Lung (tissue), 12 donors: ENCODE data around the gene AUTS2. TPM values are rescaled to one million over a fixed set of nuclear protein-coding genes. Genes with fewer than 3 reads are reported as not detected.

Experiments used
- ATAC-seq: fragments of 200-7000 bp; cut with Tn5 transposase; one replicate; pipeline ENCODE4 v1.9.1; 2020; ENCODE audit warnings: moderate number of reproducible peaks; ENCODE audit not compliant: insufficient read depth, low FRiP score
- DNase-seq, 3 donors: peaks; one replicate each; pipeline ENCODE4 v3.0.0-alpha.2; 2013 to 2017
- H3K27ac ChIP-seq, 2 donors: one replicate each; pipeline ENCODE4 v1.5.1; 2013; ENCODE audit warnings: mild to moderate bottlenecking in 2 of 2, moderate library complexity in 2 of 2, control low read depth in 1 of 2, inconsistent platforms in 1 of 2, low read depth in 1 of 2, low read length in 1 of 2
- H3K27me3 ChIP-seq, 3 donors: one replicate each; pipeline ENCODE4 v1.5.1; 2013; ENCODE audit warnings: low read length in 2 of 3; ENCODE audit not compliant: control insufficient read depth in 3 of 3, insufficient read depth in 3 of 3
- H3K36me3 ChIP-seq, 4 donors: one replicate each; pipeline ENCODE4 v1.5.1; 2013; ENCODE audit warnings: low read length in 4 of 4, mild to moderate bottlenecking in 1 of 4, moderate library complexity in 1 of 4; ENCODE audit not compliant: control insufficient read depth in 4 of 4, insufficient read depth in 4 of 4
- H3K4me1 ChIP-seq, 5 donors: one replicate each; pipeline ENCODE4 v1.5.1; 2013; ENCODE audit warnings: low read length in 5 of 5, mild to moderate bottlenecking in 2 of 5, moderate library complexity in 1 of 5; ENCODE audit not compliant: control insufficient read depth in 5 of 5, insufficient read depth in 5 of 5
- H3K4me3 ChIP-seq: one replicate; pipeline ENCODE4 v1.5.1; 2013; ENCODE audit warnings: mild to moderate bottlenecking, control low read depth, moderate library complexity
- H3K9ac ChIP-seq, 2 donors: one replicate each; pipeline ENCODE4 v1.5.1; 2013; ENCODE audit warnings: low read length in 2 of 2, control low read depth in 1 of 2; ENCODE audit not compliant: insufficient read depth in 1 of 2
- H3K9me3 ChIP-seq, 4 donors: one replicate each; pipeline ENCODE4 v1.5.1; 2013; ENCODE audit warnings: low read length in 3 of 4, mild to moderate bottlenecking in 1 of 4, moderate library complexity in 1 of 4; ENCODE audit not compliant: control insufficient read depth in 4 of 4, insufficient read depth in 3 of 4
- WGBS, 2 donors: extraction: QIAGEN DNeasy Blood & Tissue Kit; methylation state at CpG; one replicate each; pipeline ENCODE4 v1.1.7; 2013; 5-methylcytosine and 5-hydroxymethylcytosine counted together
- polyA plus RNA-seq, 2 donors: library from polyadenylated mRNA; stranded (reverse); fragments of 200-250 nt; gene quantifications; one replicate each; pipeline ENCODE4 v1.2.1, GENCODE V29; 2013
- total RNA-seq, 2 donors: library from RNA; depleted of rRNA in 1 of 2; stranded (reverse); fragments of >200 nt in 1 of 2; gene quantifications; one replicate each; pipeline ENCODE4 v1.2.1, GENCODE V29; 2014 to 2021
- TF ChIP-seq, protein P1 (sequence below): IDR thresholded peaks from 2 replicates; pipeline ENCODE4 v1.5.1; 2012; ENCODE audit warnings: mild to moderate bottlenecking; ENCODE audit errors: control extremely low read depth, extremely low read depth
- donor health status: control.
- donor health status: control.
- donor health status: Bipolar disorder and iron deficiency.
- donor health status: healthy.
- donor health status: DM: yes; HTN: yes; CAD: no.

Gene AUTS2
- total and polyA plus RNA-seq, 4 donors = 11.8 to 115 (median 40.6) TPM

DNA sequence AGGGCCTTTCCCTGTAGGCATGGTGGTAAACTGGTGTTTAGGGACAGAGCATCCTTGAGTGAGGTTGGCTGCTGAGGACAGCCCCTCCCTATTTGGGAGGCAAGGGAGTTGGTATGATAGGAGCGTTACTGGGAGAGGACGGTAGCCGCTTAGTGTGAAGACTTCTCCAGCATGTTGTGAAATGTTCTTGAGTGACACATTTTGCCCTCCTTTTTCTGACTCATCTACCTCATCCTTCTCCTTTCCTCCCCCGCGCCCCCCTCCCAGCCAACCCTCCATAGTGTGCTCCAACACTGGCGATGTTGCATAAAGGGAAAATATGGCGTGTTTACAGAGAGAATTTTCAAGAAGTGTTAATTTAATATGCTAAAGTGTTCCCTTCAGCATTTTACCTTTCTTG lies 888.7 kb downstream of the AUTS2 start:
- H3K9ac ChIP-seq = no peak overlapping the region
- H3K4me1 ChIP-seq = peaks cover 0 to 9% (median 2%) of the 10 kb centered on the region in 5 donors
- peaks cover 0 to 2% (median 0%) of the 10 kb centered on the region in 4 donors for H3K9me3 ChIP-seq
- DNase-seq (no peak), ATAC-seq (no peak)
- H3K4me3 ChIP-seq = no peak overlapping the region
- H3K36me3 ChIP-seq = no peaks in the 10 kb centered on the region
- H3K27ac ChIP-seq = no peak overlapping the region
- TF ChIP-seq, protein P1, sequence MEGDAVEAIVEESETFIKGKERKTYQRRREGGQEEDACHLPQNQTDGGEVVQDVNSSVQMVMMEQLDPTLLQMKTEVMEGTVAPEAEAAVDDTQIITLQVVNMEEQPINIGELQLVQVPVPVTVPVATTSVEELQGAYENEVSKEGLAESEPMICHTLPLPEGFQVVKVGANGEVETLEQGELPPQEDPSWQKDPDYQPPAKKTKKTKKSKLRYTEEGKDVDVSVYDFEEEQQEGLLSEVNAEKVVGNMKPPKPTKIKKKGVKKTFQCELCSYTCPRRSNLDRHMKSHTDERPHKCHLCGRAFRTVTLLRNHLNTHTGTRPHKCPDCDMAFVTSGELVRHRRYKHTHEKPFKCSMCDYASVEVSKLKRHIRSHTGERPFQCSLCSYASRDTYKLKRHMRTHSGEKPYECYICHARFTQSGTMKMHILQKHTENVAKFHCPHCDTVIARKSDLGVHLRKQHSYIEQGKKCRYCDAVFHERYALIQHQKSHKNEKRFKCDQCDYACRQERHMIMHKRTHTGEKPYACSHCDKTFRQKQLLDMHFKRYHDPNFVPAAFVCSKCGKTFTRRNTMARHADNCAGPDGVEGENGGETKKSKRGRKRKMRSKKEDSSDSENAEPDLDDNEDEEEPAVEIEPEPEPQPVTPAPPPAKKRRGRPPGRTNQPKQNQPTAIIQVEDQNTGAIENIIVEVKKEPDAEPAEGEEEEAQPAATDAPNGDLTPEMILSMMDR = no peak
- no peaks in the 10 kb centered on the region for H3K27me3 ChIP-seq
- 90 to 96% methylated on average over 7 of the region's 7 CpGs for WGBS, 2 donors

- TF ChIP-seq, protein P1 = no peak
These were observed 889.2 kb downstream of the AUTS2 start for GRCh38 chr7:70487428-70487827.

GRCh38 chr7:70487886-70488285 lies 889.6 kb downstream of the AUTS2 start:
- no peaks in the 10 kb centered on the region for H3K36me3 ChIP-seq
- no peaks in the 10 kb centered on the region for H3K27me3 ChIP-seq
- 95 to 97% methylated on average over 13 of the region's 13 CpGs for WGBS, 2 donors
- H3K27ac ChIP-seq = no peak overlapping the region
- no peak overlapping the region for H3K9ac ChIP-seq
- H3K4me1 ChIP-seq = peaks cover 0 to 13% (median 2%) of the 10 kb centered on the region in 5 donors
- ATAC-seq (no peak), DNase-seq (no peak)
- TF ChIP-seq, protein P1 = no peak
- peaks cover 0 to 2% (median 0%) of the 10 kb centered on the region in 4 donors for H3K9me3 ChIP-seq
- H3K4me3 ChIP-seq = no peak overlapping the region

More at GRCh38 chr7:70487428-70487827, 889.2 kb downstream of the AUTS2 start:
- no peaks in the 10 kb centered on the region for H3K27me3 ChIP-seq
- no peaks in the 10 kb centered on the region for H3K36me3 ChIP-seq
- no peak for ATAC-seq
- peaks cover 0 to 9% (median 2%) of the 10 kb centered on the region in 5 donors for H3K4me1 ChIP-seq
- H3K9me3 ChIP-seq = peaks cover 0 to 2% (median 0%) of the 10 kb centered on the region in 4 donors
- no peak overlapping the region for H3K27ac ChIP-seq
- 96 to 98% methylated on average over 10 of the region's 10 CpGs for WGBS, 2 donors
- DNase-seq = no peak
- no peak overlapping the region for H3K4me3 ChIP-seq
- H3K9ac ChIP-seq = no peak overlapping the region

- Histone ChIP-seq H3K27ac (no peak overlapping the region), H3K4me3 (no peak overlapping the region), H3K9ac (no peak overlapping the region), H3K4me1 (peaks cover 0 to 22% (median 5%) of the 10 kb centered on the region in 5 donors), H3K9me3 (peaks cover 0 to 2% (median 0%) of the 10 kb centered on the region in 4 donors), H3K36me3 (no peaks in the 10 kb centered on the region), H3K27me3 (no peaks in the 10 kb centered on the region)
- TF ChIP-seq, protein P1 = no peak
- DNase-seq (peak in 2 of 3 donors; percentile 38 to 64), ATAC-seq (no peak)
- 9 to 10% methylated on average over 1 of the region's 1 CpG for WGBS, 2 donors
These were observed 891.5 kb downstream of the AUTS2 start for GRCh38 chr7:70489813-70490212.
